ENCODE data around the gene SECISBP2L.

DNA sequence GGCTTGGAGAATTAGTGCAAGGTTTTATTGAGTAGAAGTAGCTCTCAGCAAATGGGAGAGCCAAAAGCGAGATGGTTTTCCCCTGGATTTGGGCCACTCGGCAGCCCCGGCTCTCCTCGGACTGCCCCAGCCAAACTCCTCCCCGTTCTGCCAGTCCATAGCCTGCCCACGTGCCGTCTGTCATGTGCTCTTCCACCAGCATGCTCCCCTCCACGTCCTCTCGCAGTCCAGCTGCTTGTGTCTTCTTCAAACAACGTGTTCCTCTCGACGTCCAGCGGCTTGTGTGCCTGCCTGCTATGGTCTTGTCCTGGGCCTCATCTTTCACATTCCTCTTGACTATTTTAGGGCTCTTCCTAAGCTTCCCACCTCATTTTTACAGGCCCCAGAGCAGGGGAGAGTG is 16.7 kb upstream of the SECISBP2L start:
- TF ChIP-seq, protein P1, sequence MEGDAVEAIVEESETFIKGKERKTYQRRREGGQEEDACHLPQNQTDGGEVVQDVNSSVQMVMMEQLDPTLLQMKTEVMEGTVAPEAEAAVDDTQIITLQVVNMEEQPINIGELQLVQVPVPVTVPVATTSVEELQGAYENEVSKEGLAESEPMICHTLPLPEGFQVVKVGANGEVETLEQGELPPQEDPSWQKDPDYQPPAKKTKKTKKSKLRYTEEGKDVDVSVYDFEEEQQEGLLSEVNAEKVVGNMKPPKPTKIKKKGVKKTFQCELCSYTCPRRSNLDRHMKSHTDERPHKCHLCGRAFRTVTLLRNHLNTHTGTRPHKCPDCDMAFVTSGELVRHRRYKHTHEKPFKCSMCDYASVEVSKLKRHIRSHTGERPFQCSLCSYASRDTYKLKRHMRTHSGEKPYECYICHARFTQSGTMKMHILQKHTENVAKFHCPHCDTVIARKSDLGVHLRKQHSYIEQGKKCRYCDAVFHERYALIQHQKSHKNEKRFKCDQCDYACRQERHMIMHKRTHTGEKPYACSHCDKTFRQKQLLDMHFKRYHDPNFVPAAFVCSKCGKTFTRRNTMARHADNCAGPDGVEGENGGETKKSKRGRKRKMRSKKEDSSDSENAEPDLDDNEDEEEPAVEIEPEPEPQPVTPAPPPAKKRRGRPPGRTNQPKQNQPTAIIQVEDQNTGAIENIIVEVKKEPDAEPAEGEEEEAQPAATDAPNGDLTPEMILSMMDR (IDR thresholded peaks at IDR 0.05) = no peak
- TF ChIP-seq POLR2AphosphoS5 (IDR thresholded peaks at IDR 0.05; ENCODE audit: low read depth, low read length) = no peak
- no peak for TF ChIP-seq SIN3A (IDR thresholded peaks at IDR 0.05; ENCODE audit: borderline replicate concordance, insufficient read depth, low read depth, low read length)
- TF ChIP-seq, protein P2, sequence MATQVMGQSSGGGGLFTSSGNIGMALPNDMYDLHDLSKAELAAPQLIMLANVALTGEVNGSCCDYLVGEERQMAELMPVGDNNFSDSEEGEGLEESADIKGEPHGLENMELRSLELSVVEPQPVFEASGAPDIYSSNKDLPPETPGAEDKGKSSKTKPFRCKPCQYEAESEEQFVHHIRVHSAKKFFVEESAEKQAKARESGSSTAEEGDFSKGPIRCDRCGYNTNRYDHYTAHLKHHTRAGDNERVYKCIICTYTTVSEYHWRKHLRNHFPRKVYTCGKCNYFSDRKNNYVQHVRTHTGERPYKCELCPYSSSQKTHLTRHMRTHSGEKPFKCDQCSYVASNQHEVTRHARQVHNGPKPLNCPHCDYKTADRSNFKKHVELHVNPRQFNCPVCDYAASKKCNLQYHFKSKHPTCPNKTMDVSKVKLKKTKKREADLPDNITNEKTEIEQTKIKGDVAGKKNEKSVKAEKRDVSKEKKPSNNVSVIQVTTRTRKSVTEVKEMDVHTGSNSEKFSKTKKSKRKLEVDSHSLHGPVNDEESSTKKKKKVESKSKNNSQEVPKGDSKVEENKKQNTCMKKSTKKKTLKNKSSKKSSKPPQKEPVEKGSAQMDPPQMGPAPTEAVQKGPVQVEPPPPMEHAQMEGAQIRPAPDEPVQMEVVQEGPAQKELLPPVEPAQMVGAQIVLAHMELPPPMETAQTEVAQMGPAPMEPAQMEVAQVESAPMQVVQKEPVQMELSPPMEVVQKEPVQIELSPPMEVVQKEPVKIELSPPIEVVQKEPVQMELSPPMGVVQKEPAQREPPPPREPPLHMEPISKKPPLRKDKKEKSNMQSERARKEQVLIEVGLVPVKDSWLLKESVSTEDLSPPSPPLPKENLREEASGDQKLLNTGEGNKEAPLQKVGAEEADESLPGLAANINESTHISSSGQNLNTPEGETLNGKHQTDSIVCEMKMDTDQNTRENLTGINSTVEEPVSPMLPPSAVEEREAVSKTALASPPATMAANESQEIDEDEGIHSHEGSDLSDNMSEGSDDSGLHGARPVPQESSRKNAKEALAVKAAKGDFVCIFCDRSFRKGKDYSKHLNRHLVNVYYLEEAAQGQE (IDR thresholded peaks at IDR 0.05; ENCODE audit: insufficient read depth in 1 of 2, low read depth in 2 of 2, low read length in 1 of 2) = no peak
- no peak for TF ChIP-seq TCF7L2 (IDR thresholded peaks at IDR 0.05; ENCODE audit: low read depth, low read length)
